IPS DF 4.7 (cell line): ENCODE measurements around the gene PRM1.

Source experiments
- DNase-seq: peaks from one replicate; pipeline ENCODE4 v3.0.0-alpha.2; 2013; ENCODE audit warnings: low spot score; ENCODE audit errors: extremely low read depth

The PRM1 gene

DNA sequence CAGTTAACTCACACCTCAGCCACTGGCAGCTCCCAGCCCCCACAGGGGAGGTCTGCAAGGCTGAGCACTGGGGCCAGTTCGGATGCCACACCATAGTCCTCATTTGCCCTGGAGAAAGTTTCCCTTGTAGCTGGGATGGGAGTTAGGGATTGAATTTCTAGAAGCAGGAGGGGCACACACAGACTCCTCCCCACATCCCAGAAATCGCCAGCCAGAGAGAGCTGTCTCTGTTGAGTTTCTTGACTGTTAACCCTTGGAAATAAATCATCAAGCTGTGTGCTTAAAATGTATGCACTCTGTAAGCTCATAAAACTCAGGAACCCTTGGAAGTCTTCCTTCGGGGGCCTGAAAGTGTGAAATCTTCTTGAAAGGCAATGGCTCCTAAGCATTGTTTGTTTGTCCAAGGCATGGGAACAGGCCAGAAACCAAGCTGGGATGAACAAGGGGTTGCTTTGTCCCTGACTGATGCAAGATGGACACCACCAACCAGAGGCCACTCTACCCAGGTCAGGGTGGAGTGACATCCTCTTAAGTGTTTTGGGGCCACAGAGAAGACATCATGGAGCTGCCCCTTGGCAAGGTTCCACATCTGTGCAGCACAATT, 7.3 kb downstream of the PRM1 start:
- no peak for DNase-seq

DNA sequence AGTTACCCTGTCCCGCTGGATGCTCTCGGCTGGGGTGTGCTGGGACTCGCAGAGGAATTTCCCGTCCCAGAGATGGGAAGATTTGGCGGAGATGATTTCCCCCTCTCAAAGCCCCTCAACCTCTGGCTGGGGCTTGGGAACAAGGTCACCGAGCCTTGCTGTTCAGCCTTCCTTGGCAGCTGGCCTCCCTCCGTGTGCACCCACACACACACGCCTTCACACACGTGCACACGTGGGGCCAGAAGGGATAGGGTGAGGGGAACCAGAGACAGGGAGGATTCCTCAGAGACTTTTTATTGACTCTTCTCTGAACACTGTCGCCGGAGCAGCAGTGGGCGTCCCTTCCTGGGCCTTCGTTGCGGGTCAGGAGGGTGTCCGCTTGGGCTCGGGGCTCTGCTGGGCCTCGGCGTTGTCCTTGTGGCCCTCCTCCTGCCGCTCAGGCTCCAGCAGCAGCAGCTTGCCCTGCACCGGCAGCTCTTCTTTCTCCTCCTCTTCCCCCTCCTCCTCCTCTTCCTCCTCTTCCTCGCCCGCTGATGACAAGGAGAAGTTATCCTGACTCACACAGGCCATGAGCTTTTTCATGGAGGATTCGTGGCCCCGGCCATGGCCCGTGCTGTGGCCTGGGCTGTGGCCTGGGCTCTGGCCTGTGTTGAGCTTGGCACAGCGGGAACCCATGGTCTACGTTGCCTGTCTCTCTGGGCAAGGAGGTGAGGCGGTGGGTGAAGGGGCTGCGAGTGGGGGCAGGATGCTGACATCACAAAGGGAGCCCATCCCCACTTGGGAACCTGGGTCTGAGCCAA, 8.0 kb downstream of the PRM1 start, which contains the start of gene PRM3:
TSS of gene PRM3 (minus strand) at position 709 of the 800 bp plus-strand sequence. CDS start at position 675, 34 bp downstream.
- DNase-seq, result no peak

DNA sequence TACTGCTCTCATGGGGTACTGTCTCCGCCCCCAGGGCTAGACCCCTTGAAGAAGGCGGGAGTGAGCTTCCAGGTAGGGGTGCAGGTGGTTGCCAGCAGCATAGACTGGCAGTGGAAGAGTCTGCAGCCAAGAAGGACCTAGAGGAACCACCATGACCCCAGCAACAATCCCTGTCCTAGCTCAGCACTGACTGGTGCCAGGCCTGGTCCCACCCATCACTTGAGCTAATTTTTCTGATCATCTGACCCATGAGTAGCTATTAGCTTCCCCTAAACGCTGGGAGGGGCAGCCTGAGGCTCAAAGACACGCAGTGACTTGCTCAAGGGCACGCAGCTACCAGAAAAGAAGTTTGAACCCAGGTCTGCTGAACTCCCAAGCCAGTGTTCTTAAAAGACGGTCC, 8.6 kb downstream of the PRM1 start:
- no peak for DNase-seq

DNA sequence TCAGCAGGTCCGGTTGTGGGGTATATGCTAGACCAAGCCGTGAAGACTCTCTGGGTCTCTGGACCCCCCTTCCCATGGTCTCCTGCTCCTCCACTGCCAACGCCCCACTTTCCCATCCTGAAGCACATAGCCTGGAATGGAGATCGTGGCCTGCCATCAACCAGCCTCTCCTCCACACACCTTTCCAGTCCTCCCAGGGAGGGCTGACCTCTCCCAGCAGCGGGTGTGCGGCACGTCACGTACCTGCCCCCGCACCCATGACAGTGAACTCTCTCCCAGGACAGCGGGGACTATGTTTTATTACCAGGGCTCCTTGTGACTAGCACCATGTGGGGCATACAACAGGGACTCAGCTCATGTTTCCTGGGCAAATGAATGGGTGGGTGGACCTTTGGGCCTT, 9.5 kb downstream of the PRM1 start:
- DNase-seq, result no peak

DNA sequence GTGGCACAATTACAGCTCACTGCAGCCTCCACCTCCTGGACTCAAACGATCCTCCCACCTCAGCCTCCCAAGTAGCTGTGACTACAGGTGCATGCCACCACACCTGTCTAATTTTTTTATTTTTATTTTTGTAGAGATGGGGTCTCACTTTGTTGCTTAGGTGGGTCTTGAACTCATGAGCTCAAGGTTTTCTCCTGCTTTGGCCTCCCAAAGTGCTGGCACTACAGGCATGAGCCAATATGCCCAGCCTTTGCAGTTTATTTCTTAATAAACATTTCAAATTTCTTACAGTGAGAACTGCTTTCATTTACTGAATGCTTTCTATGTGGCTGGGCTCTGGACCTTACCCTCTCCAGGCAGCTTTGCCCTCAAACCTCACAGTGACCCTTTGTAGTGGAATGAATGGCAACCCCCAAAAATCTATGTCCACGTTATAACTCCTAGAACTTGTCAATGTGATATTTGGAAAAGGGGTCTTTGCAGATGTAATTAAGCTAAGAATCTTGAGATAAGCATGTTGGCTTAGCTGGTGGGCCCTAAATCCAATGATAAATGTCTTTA, 10.4 kb downstream of the PRM1 start:
- DNase-seq, result no peak

DNA sequence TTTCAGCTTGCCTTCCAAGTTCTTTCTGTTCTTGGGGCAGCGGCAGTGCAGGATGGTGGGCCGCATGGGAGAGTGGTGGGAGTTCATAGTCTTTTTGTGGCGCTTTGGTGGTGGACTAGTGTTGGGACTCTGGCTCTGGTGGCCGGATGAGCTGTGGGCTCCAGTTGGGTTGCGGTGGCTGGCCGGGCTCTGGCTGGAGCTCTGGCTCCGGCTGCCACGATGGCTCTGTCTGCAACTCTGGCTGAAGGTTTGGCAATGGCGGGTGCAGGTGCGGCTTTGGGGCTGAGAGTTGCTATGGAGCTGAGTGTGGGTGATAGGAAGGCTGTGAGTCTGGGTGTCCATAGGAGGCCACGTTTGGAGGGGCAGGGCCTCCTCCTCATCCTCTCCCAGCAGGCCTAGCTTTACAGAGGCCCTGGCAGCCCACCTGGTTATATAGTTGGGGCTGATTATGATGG, 12.2 kb downstream of the PRM1 start, which contains the start of gene TNP2:
TSS of gene TNP2 (minus strand) at position 405 of the 455 bp plus-strand sequence. CDS start at position 342, 63 bp downstream.
- DNase-seq, result no peak

DNA sequence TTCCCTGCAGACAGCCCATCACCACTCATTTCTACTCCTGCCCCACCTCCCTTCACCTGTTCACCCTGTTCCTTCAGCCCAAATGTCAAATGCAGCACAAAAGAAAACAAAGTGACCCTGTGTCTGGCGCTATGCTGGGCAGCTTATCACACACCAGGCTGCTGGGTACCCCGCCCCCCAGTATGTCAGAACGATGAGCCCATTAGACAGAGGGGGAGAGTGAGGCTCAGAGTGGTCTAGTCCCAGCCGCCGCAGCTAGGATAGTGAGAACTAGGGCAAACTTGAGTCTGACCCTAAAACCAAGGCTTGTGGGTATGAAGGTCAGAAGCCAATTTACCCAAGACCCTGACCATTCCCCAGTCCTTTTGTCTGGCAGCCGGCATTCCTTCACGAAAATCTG, 16.0 kb downstream of the PRM1 start:
- DNase-seq, result no peak

DNA sequence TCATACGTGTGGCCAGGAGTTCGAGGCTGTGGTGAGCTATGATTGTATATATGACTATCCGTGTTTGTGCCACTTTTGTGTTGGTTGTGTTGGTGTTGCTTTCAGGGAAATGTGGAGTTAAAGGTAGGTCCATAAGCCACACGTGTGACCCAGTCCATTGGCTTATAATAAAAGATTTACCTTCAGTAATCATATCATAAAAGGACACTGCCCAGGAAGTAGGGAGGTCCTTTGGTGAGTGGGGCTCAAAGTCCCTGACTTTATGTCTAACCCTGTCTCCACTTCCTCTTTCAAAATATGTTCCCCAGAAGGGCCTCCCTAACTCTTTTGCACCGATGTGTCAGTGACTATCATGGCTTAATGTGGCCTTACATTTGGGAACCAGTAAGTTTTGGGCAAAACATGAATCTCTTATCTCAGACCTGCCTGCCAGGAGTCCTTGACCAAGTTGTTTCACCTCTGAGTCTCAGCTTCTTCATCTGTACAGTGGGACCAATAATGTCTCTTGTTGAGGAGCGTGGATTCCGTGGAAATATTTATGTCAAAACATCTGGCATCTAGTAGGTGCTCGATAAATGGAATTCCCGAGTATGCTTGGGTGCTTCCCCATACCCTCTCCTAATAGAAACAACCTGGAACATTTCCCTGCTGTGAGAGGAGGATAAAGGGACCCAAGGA, 16.8 kb downstream of the PRM1 start:
- no peak for DNase-seq

DNA sequence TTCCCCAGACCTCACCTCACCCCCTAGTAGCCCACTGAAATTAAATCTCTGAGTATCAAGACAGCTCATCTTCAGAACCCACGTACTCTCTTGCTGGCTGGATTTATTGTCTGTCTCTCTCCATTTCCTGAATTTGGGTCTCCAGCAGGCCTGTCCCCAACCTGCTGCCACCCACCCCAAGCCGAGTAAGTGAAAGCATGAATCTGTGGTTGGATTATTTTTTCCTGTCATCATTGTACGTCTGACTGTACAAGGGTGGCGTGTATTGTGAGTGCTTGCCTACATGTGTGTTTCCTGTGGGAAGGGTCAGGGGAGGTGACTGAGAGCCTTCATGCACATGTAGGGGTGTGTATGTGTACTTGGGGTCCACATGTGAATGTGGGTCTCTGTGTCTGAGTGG, 17.4 kb downstream of the PRM1 start:
- no peak for DNase-seq

DNA sequence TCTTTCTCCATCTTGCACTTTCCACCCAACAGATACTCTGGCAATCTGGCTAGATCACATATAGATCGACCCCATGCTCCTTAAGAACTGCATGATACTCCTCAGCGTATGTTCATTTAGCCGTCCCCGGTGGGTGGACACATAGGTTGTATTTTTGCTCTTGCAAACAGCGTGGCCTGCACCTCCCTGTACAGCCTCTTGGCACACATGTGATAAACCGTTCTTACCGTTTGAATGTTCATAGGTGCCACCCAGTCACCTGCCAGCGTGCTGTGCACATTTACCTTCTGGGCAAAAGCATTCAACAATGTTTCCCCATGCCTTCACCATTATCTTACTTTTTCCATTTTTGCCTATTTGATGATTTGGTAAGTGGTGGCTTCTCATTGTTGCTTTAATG, 18.2 kb downstream of the PRM1 start:
- no peak for DNase-seq

DNA sequence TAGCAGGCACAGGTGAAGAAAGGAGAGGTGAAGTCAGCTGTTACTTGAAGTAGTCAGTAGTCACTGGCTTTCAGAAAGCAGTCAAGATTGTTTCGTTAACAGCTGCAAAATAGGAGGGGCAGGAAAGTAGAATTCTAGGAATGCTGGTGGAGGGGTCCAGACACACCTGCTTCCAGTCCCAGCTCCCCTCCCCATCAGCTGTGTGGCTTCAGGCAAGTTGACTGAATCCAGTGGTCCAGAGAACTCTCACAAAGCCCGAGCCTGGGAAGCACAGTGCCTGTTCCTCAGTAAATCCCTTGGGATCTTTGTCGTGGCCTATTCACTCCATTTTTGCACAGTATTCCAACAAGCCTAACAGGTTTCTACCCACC, 20.5 kb downstream of the PRM1 start:
- no peak for DNase-seq

DNA sequence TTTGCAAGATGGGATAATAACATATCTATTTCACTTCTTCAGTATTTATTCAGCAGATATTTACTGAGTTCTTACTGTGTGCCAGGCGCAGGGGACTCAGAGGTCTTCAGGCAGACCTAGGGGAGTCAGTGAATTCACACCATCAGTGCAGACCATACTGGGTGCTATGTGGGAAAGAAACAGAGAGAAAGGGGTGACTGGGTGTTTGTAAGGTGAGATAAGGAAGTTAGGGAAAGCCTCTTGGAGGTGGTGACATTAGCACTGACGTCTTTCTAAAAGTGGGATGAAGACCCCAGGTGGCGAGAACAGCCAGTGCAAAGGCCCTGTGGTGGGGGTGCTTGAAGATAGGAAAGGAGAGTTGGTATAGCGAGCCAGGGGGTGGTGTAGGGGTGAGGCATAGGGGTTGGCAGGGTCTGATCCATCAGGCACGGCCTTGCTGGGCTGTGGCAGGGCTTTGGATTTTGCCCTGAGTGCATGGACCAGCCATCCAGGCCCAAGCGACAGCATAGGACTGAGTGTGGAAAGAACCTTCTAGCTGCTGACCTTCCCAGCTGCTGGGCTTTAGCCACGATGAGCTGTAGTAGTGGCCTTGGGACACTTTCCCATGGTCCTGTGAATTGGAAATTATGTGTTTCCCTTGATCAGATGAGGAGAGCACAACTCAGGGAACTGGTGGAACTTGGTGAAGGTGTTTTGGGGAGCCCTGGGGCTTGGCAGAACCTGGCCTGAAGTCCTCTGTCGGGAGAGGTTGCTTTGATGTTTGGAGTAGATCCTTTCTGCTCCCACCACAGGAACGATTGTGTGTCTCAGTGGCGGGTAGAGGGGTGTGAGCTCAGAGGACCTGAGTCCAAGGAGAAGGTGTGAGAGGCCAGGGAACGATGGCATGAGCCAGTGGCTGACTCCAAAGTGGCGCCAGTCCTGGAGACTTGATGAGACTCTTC, 21.2 kb downstream of the PRM1 start:
- DNase-seq, result no peak

DNA sequence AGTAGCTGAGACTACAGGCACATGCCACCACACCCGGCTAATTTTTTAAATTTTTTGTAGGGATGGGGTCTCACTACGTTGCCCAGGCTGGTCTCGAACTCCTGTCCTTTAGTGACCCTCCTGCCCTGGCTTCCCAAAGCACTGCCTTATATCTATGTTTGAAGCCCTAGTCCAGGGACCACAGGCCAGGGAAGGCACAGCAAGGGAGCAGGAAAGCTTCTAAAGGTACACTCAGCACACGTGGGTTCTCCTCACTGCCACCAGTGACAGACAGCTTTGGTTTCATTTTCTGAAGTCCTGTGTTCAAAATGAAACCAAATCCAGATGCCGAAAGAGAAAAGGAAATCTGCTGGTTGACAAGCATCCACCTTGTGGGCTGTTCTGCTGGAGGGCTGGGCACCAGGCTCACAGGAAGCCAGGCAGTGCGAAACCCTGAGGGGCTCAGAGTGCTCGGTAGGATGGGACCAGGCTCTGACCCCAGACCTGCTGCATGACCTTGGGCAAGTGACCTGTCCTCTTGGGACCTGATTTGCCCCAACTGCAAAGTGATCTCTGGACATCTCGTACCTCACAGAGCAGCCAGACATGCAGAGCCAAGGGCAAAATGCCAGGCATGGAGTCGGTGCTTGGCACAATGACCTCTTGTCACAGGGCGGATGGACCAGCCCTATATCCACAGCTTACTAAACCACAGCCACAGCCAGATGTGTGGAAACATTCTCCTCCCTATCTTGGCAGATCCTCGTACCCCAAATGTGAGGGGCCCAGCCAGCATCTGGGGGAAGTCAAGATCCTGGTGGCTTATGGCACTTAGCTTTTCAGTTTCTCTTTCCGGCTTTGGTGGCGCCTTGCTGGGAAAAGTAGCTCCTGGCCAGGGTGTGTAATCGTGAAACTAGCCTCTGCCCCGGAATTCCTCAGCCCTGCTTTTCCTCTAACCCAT, 22.3 kb downstream of the PRM1 start:
- DNase-seq, result no peak

DNA sequence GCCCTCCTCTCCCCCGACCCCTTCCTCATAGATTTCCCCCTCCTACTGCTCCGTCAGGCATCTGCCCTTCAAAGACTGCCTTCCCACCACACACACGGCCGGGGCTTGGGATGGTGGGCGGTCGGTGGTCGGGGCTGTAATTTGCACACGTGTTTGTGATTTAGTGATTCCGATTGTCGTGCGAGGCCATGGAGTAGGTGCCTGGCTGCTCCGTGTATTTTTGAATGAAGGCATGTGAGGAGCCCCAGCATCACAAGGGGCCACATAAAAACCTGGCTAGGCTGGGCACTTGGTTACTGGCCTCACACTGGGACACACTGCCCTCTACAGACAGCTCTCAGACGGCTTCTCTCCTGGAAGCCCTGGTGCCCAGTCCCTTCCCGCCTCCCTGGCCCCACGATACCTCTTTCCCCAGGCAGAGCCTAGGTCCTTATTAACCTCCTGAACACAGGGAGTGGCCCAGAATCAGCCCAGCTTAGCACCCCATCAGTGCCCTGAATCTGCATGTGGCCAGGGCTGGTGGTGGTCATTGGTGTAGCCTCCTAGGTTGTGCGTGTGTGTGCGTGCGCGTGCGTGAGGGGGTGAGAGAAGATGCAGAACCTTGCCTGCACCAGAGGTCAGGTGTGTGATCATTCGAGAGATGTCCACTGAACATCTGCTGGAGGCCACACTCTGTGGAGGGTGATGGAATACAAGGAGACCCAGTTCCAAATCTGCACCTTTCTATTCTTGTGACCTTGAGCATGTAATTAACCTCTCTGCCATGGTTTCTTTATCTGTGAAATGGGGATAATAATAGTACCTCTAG, 23.8 kb downstream of the PRM1 start:
- no peak for DNase-seq

DNA sequence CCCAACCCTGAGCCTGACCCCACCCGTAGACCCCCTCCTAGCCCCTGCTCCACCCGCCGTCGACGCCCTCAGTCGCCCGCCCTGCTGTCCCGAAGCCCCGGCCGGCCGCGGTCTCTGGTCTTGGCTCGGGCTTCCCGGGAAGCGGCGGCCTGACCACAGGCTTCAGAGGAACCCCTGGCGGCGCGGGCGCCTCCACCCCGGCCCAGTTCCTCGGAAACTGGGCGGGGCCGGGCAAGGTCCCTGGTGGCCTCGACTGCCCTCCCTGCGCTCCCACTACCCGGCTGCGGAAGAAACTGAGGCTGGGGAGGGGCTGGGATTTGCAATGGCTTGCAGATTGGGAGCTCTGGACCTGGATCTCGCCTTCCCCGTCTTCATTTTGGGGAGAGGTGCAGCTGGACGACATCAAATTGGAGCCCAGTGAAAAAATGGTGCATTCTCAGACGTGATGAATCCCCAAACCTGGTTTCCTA, 24.4 kb downstream of the PRM1 start:
- no peak for DNase-seq

DNA sequence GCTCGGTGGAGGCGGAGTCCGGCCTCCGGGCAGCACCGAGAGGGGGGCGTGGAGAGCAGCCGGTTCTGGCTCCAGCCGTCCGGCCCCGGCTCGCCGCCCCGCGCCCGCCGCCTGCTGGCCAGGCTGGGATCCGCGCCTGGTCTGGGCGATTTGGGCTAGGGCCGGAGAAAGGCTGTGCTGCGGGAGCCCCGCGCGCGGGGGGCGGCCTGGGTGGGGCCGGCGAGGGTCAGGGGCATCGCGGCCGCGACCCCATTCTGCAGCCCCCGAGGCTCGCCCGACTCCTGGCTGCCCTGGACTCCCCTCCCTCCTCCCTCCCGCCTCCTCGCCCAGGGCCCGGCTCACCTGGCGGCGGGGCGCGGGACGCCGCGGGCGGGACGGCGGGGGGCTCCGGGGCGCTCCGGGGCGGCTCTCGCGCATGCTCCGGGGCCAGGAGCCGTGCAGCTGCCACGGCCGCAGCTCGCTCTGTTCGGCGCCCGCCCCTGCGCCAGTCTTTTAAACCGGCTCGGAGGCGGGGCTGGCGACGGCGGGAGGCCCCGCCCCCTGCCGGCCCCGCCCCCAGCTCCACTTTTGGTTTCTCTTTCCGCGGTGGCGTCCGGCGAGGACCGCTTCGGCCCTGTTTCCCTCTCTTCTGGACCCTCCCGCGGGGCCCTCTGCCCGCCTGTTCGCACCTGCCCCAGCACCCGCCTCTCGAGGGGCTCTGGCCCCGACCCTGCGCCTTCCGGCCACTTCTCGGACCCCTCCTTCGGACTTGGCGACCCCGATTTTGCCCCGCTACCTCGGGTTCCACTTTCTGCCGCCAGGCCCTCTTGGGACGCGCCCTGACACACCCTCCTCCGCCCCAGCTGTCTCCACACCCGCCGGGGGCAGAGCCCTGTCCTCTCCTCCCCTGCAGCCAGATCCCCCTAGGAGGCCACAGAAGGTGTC, 25.1 kb downstream of the PRM1 start, which contains the start of gene SOCS1:
TSS of gene SOCS1 (minus strand) at position 468 of the 924 bp plus-strand sequence. CDS start 726 bp downstream, outside the sequence.
- no peak for DNase-seq

DNA sequence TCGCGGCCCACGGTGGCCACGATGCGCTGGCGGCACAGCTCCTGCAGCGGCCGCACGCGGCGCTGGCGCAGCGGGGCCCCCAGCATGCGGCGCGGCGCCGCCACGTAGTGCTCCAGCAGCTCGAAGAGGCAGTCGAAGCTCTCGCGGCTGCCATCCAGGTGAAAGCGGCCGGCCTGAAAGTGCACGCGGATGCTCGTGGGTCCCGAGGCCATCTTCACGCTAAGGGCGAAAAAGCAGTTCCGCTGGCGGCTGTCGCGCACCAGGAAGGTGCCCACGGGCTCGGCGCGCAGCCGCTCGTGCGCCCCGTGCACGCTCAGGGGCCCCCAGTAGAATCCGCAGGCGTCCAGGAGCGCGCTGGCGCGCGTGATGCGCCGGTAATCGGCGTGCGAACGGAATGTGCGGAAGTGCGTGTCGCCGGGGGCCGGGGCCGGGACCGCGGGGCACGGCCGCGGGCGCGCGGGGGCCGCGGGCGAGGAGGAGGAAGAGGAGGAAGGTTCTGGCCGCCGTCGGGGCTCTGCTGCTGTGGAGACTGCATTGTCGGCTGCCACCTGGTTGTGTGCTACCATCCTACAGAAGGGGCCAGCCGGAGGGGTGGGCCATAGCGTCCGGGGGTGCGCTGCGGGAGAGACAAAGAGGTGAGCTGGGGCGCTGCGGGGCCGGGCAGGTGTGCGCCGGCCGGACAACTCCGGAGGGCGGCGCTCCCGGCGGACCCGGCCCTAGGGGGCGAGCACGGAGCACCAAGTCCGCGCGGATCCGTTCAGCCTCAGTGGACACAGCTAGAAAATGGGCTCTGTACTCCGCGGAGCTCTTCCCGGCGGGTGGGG, 26.0 kb downstream of the PRM1 start:
- no peak for DNase-seq
